ENCODE measurements around the gene TLCD5. TPM values are rescaled to one million over a fixed set of nuclear protein-coding genes. Genes with fewer than 3 reads are reported as not detected.

Gene TLCD5
- total RNA-seq, 6 experiments from 2014 or later = 7.8 to 10.2 (median 8.6) TPM

GRCh38 chr11:120317689-120318480 is 7.2 kb upstream of the TLCD5 start:
- H3K27ac Mint-ChIP-seq = no peak overlapping the region
- H3K27me3 Mint-ChIP-seq (ENCODE audit: insufficient read depth) = peaks cover 6% of the 10 kb centered on the region
- no peaks in the 10 kb centered on the region for H3K36me3 Mint-ChIP-seq (ENCODE audit: low read depth)
- DNase-seq = no peak
- H3K4me1 Mint-ChIP-seq (ENCODE audit: low read depth) = peaks cover 7% of the 10 kb centered on the region
- TF ChIP-seq CTCF (IDR thresholded peaks at IDR 0.05) = no peak
- H3K9me3 Mint-ChIP-seq = no peaks in the 10 kb centered on the region
- no peak overlapping the region for H3K4me3 Mint-ChIP-seq

- H3K27me3 Mint-ChIP-seq (ENCODE audit: insufficient read depth) = peaks cover 6% of the 10 kb centered on the region
- no peak overlapping the region for H3K27ac Mint-ChIP-seq
- H3K4me3 Mint-ChIP-seq = no peak overlapping the region
- no peaks in the 10 kb centered on the region for H3K36me3 Mint-ChIP-seq (ENCODE audit: low read depth)
- no peak for TF ChIP-seq CTCF (IDR thresholded peaks at IDR 0.05)
- no peak for DNase-seq
- H3K9me3 Mint-ChIP-seq = no peaks in the 10 kb centered on the region
- H3K4me1 Mint-ChIP-seq (ENCODE audit: low read depth) = peaks cover 7% of the 10 kb centered on the region
These were observed 6.2 kb upstream of the TLCD5 start for GRCh38 chr11:120318906-120319305.

- peak overlapping the region; percentile 98 for H3K27ac Mint-ChIP-seq
- no peaks in the 10 kb centered on the region for H3K9me3 Mint-ChIP-seq
- H3K4me3 Mint-ChIP-seq = peak overlapping the region; percentile 95
- no peak for TF ChIP-seq CTCF (IDR thresholded peaks at IDR 0.05)
- peaks cover 6% of the 10 kb centered on the region for H3K27me3 Mint-ChIP-seq (ENCODE audit: insufficient read depth)
- H3K36me3 Mint-ChIP-seq (ENCODE audit: low read depth) = peaks cover 31% of the 10 kb centered on the region
- H3K4me1 Mint-ChIP-seq (ENCODE audit: low read depth) = peaks cover 61% of the 10 kb centered on the region
- DNase-seq = peak; percentile 63
These were observed 1.1 kb downstream of the TLCD5 start for GRCh38 chr11:120326228-120326627.

GRCh38 chr11:120326845-120327281 is 1.8 kb downstream of the TLCD5 start:
- peak overlapping the region; percentile 95 for H3K4me3 Mint-ChIP-seq
- peak overlapping the region; percentile 98 for H3K27ac Mint-ChIP-seq
- peaks cover 67% of the 10 kb centered on the region for H3K4me1 Mint-ChIP-seq (ENCODE audit: low read depth)
- peaks cover 6% of the 10 kb centered on the region for H3K27me3 Mint-ChIP-seq (ENCODE audit: insufficient read depth)
- DNase-seq = no peak
- no peak for TF ChIP-seq CTCF (IDR thresholded peaks at IDR 0.05)
- H3K36me3 Mint-ChIP-seq (ENCODE audit: low read depth) = peaks cover 31% of the 10 kb centered on the region
- H3K9me3 Mint-ChIP-seq = no peaks in the 10 kb centered on the region

GRCh38 chr11:120327311-120327710 is 2.2 kb downstream of the TLCD5 start:
- H3K4me3 Mint-ChIP-seq = peak overlapping the region; percentile 95
- H3K27ac Mint-ChIP-seq = peak overlapping the region; percentile 98
- H3K9me3 Mint-ChIP-seq = no peaks in the 10 kb centered on the region
- DNase-seq = no peak
- H3K4me1 Mint-ChIP-seq (ENCODE audit: low read depth) = peaks cover 72% of the 10 kb centered on the region
- H3K27me3 Mint-ChIP-seq (ENCODE audit: insufficient read depth) = peaks cover 6% of the 10 kb centered on the region
- TF ChIP-seq CTCF (IDR thresholded peaks at IDR 0.05) = no peak
- peaks cover 31% of the 10 kb centered on the region for H3K36me3 Mint-ChIP-seq (ENCODE audit: low read depth)

All from HFFc6 (cell line).